ENCODE data around the gene PDIK1L. TPM values are rescaled to one million over a fixed set of nuclear protein-coding genes. Genes with fewer than 3 reads are reported as not detected.
A peak's percentile ranks its signal among the peaks of the same experiment; 100 is the strongest.

Gene PDIK1L
- total RNA-seq, 4 donors from 2014 or later = 5.4 to 9.0 (median 7.1) TPM

GRCh38 chr1:26168410-26169197 is 57.0 kb downstream of the PDIK1L start, which contains the start of gene C1orf232:
Gene C1orf232, minus strand, starts transcription at chr1:26168963. Its CDS starts 464 bp downstream, at chr1:26168499.
- H3K36me3 ChIP-seq = peaks cover 0 to 18% (median 0%) of the 10 kb centered on the region in 3 donors
- H3K4me3 ChIP-seq = peak within 1 kb of the TSS; percentile 84 to 96 (median 87)
- H3K4me1 ChIP-seq = peaks cover 0 to 33% (median 11%) of the 10 kb centered on the region in 4 donors
- H3K9me3 ChIP-seq = no peaks in the 10 kb centered on the region
- 57 to 72% methylated on average over 5 of the region's 5 CpGs for WGBS, 2 donors
- peak within 1 kb of the TSS; percentile 69 to 86 (median 85) for H3K27ac ChIP-seq
- DNase-seq (ENCODE audit: low spot score in 2 of 2) = no peak
- TF ChIP-seq CTCF (IDR thresholded peaks at IDR 0.05) (no peak), EP300 (IDR thresholded peaks at IDR 0.05) (no peak), POLR2A (IDR thresholded peaks at IDR 0.05) (no peak)
- H3K27me3 ChIP-seq = no peaks in the 10 kb centered on the region

- Histone ChIP-seq H3K36me3 (peaks cover 0 to 18% (median 0%) of the 10 kb centered on the region in 3 donors), H3K4me3 (peak overlapping the region in 3 of 4 donors; percentile 84 to 89 (median 85)), H3K27ac (peak overlapping the region; percentile 69 to 86 (median 85)), H3K27me3 (no peaks in the 10 kb centered on the region), H3K9me3 (no peaks in the 10 kb centered on the region), H3K4me1 (peaks cover 0 to 28% (median 7%) of the 10 kb centered on the region in 4 donors)
- DNase-seq (ENCODE audit: low spot score in 2 of 2) = no peak
- 53 to 56% methylated on average over 4 of the region's 4 CpGs for WGBS, 2 donors
- TF ChIP-seq CTCF (IDR thresholded peaks at IDR 0.05) (no peak), POLR2A (IDR thresholded peaks at IDR 0.05) (no peak), EP300 (IDR thresholded peaks at IDR 0.05) (no peak)
Measured at GRCh38 chr1:26169198-26169554, 57.6 kb downstream of the PDIK1L start.

- DNase-seq (ENCODE audit: low spot score in 2 of 2) = peak; percentile 80 to 81
- H3K4me3 ChIP-seq = peak within 1 kb of the TSS; percentile 84 to 96 (median 87)
- H3K27me3 ChIP-seq = no peaks in the 10 kb centered on the region
- H3K4me1 ChIP-seq = peaks cover 0 to 22% (median 7%) of the 10 kb centered on the region in 4 donors
- peaks cover 0 to 18% (median 0%) of the 10 kb centered on the region in 3 donors for H3K36me3 ChIP-seq
- no peaks in the 10 kb centered on the region for H3K9me3 ChIP-seq
- WGBS, 2 donors = 2 to 4% methylated on average over 18 to 52 of the region's 76 CpGs
- H3K27ac ChIP-seq = peak within 1 kb of the TSS; percentile 69 to 86 (median 85)
- TF ChIP-seq CTCF (IDR thresholded peaks at IDR 0.05) (peak; percentile 93 to 98 (median 98)), POLR2A (IDR thresholded peaks at IDR 0.05) (peak; percentile 49 to 57), EP300 (IDR thresholded peaks at IDR 0.05) (peak; percentile 67 to 78)
Measured at GRCh38 chr1:26169669-26170471, 58.2 kb downstream of the PDIK1L start, which contains the start of gene ZNF593. Gene ZNF593, plus strand, starts transcription at chr1:26169908. Its CDS starts 76 bp downstream, at chr1:26169984.

- no peak for DNase-seq (ENCODE audit: low spot score in 2 of 2)
- TF ChIP-seq EP300 (IDR thresholded peaks at IDR 0.05) = no peak
- TF ChIP-seq CTCF (IDR thresholded peaks at IDR 0.05) = no peak
- no peak for TF ChIP-seq POLR2A (IDR thresholded peaks at IDR 0.05)
Measured at GRCh38 chr1:26170472-26170821, 58.8 kb downstream of the PDIK1L start.

More at GRCh38 chr1:26170472-26170821, 58.8 kb downstream of the PDIK1L start:
- WGBS, 2 donors = 73 to 76% methylated on average over 9 of the region's 9 CpGs
- Histone ChIP-seq H3K27me3 (no peaks in the 10 kb centered on the region), H3K4me3 (peak overlapping the region; percentile 84 to 96 (median 87)), H3K4me1 (peaks cover 0 to 22% (median 7%) of the 10 kb centered on the region in 4 donors), H3K27ac (peak overlapping the region in 3 of 4 donors; percentile 84 to 86 (median 86)), H3K9me3 (no peaks in the 10 kb centered on the region), H3K36me3 (peaks cover 0 to 18% (median 0%) of the 10 kb centered on the region in 3 donors)

Measured in tibial nerve (tissue), 4 donors.